Choroid plexus epithelial cell (primary cell): ENCODE measurements around the gene COL18A1.

ENCODE experiments used
- DNase-seq: peaks from one replicate; pipeline ENCODE4 v3.0.0-alpha.2; 2010; ENCODE audit warnings: low read depth
- H3K4me3 ChIP-seq: 2 replicates; pipeline ENCODE4 v1.5.1; 2011; ENCODE audit warnings: low read depth, mild to moderate bottlenecking, control low read depth, low read length, moderate library complexity
- CTCF ChIP-seq: conservative IDR thresholded peaks from 2 replicates; pipeline ENCODE4 v1.5.1; 2011; ENCODE audit warnings: low read depth, mild to moderate bottlenecking, control low read depth, inconsistent platforms, low read length, moderate library complexity

COL18A1 gene

GRCh38 chr21:45555557-45556301 lies 150.8 kb downstream of the COL18A1 start:
- peak; percentile 79 for TF ChIP-seq CTCF
- peak; percentile 83 for DNase-seq
- H3K4me3 ChIP-seq = peak overlapping the region; percentile 55

GRCh38 chr21:45556302-45556644 lies 151.3 kb downstream of the COL18A1 start:
- DNase-seq = no peak
- H3K4me3 ChIP-seq = no peak overlapping the region
- TF ChIP-seq CTCF = no peak

GRCh38 chr21:45556645-45557615 lies 152.0 kb downstream of the COL18A1 start:
- no peak for TF ChIP-seq CTCF
- no peak overlapping the region for H3K4me3 ChIP-seq
- no peak for DNase-seq

- H3K4me3 ChIP-seq = no peak overlapping the region
- no peak for DNase-seq
- TF ChIP-seq CTCF = no peak
These were observed 152.7 kb downstream of the COL18A1 start for GRCh38 chr21:45557616-45558043.

GRCh38 chr21:45558044-45558721 lies 153.2 kb downstream of the COL18A1 start:
- no peak for TF ChIP-seq CTCF
- no peak overlapping the region for H3K4me3 ChIP-seq
- DNase-seq = no peak

GRCh38 chr21:45559216-45560105 lies 154.5 kb downstream of the COL18A1 start:
- no peak for TF ChIP-seq CTCF
- no peak for DNase-seq
- no peak overlapping the region for H3K4me3 ChIP-seq
